ENCODE measurements around the gene BSCL2.
"Not testable (repeated sequence)": the region's sequence is repeated elsewhere in the genome, so short reads cannot be mapped to it uniquely, and the experiment has no call there.

Gene BSCL2

GRCh38 chr11:62716816-62717215 lies 9.6 kb upstream of the BSCL2 start:
- DNase-seq (ENCODE audit: low spot score): no peak

GRCh38 chr11:62716206-62716605 lies 9.0 kb upstream of the BSCL2 start:
- DNase-seq (ENCODE audit: low spot score): no peak

GRCh38 chr11:62715150-62716130 lies 8.2 kb upstream of the BSCL2 start:
- no peak for DNase-seq (ENCODE audit: low spot score)

- DNase-seq (ENCODE audit: low spot score): no peak
These were observed 6.1 kb upstream of the BSCL2 start for GRCh38 chr11:62713343-62713742.

GRCh38 chr11:62712861-62713260 lies 5.6 kb upstream of the BSCL2 start:
- no peak for DNase-seq (ENCODE audit: low spot score)

- DNase-seq (ENCODE audit: low spot score): no peak
These were observed 5.1 kb upstream of the BSCL2 start for GRCh38 chr11:62712276-62712812.

GRCh38 chr11:62710001-62710345 lies 2.7 kb upstream of the BSCL2 start:
- DNase-seq (ENCODE audit: low spot score): no peak

- peak; percentile 99 for DNase-seq (ENCODE audit: low spot score)
These were observed 2.2 kb upstream of the BSCL2 start for GRCh38 chr11:62709247-62710000.

- peak; percentile 28 for DNase-seq (ENCODE audit: low spot score)
These were observed 1.6 kb upstream of the BSCL2 start for GRCh38 chr11:62708793-62709192.

- no peak for DNase-seq (ENCODE audit: low spot score)
These were observed 1.2 kb upstream of the BSCL2 start for GRCh38 chr11:62708392-62708791.

- no peak for DNase-seq (ENCODE audit: low spot score)
These were observed 375 bp downstream of the BSCL2 start for GRCh38 chr11:62706850-62707247.

GRCh38 chr11:62705880-62706849 lies 1.1 kb downstream of the BSCL2 start:
- DNase-seq (ENCODE audit: low spot score): peak; percentile 95

GRCh38 chr11:62705413-62705812 lies 1.8 kb downstream of the BSCL2 start:
- no peak for DNase-seq (ENCODE audit: low spot score)

- DNase-seq (ENCODE audit: low spot score): not testable (repeated sequence)
These were observed 3.3 kb downstream of the BSCL2 start for GRCh38 chr11:62703921-62704320.

- no peak for DNase-seq (ENCODE audit: low spot score)
These were observed 5.0 kb downstream of the BSCL2 start for GRCh38 chr11:62702246-62702645.

GRCh38 chr11:62694455-62695167 lies 12.6 kb downstream of the BSCL2 start:
- DNase-seq (ENCODE audit: low spot score): peak; percentile 64

GRCh38 chr11:62693624-62694023 lies 13.6 kb downstream of the BSCL2 start:
- DNase-seq (ENCODE audit: low spot score): not testable (repeated sequence)

GRCh38 chr11:62689421-62690183 lies 17.6 kb downstream of the BSCL2 start, which contains the start of gene LRRN4CL:
Gene LRRN4CL (minus strand): TSS chr11:62689530. CDS start chr11:62688508, 1,022 bp downstream.
- DNase-seq (ENCODE audit: low spot score): peak; percentile 73

GRCh38 chr11:62688491-62688890 lies 18.7 kb downstream of the BSCL2 start:
- DNase-seq (ENCODE audit: low spot score): no peak

Data from putamen (tissue), 1 donor.